NK-92 treated with Interleukin-12 subunit alpha and Interleukin-12 subunit beta, amount 100 ng/mL, for 24 hours (cell line): ENCODE results near the gene KHK.
"Not testable (repeated sequence)": the region's sequence is repeated elsewhere in the genome, so short reads cannot be mapped to it uniquely, and the experiment has no call there.

Experiments used
- DNase-seq: peaks from one replicate; lab custom pipeline; 2025; lab: John Stamatoyannopoulos, UW

KHK gene

GRCh38 chr2:27097341-27097740 lies 10.8 kb downstream of the KHK start:
- DNase-seq = no peak

DNA sequence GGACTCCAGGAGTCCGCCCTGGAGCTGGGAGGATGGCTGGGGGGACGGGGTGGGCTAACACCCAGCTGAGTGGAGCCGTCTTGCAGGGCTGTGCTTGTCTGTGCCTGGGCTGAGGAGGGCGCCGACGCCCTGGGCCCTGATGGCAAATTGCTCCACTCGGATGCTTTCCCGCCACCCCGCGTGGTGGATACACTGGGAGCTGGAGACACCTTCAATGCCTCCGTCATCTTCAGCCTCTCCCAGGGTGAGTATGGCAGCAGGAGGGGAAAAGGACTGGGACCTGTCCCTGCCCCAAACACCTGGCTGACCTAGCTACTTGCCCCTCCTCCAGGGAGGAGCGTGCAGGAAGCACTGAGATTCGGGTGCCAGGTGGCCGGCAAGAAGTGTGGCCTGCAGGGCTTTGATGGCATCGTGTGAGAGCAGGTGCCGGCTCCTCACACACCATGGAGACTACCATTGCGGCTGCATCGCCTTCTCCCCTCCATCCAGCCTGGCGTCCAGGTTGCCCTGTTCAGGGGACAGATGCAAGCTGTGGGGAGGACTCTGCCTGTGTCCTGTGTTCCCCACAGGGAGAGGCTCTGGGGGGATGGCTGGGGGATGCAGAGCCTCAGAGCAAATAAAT lies 12.9 kb downstream of the KHK start:
- no peak for DNase-seq

GRCh38 chr2:27100036-27100435 lies 13.5 kb downstream of the KHK start:
- no peak for DNase-seq

GRCh38 chr2:27102329-27102728 lies 15.8 kb downstream of the KHK start:
- no peak for DNase-seq

GRCh38 chr2:27105981-27106380 lies 19.4 kb downstream of the KHK start:
- no peak for DNase-seq

GRCh38 chr2:27108221-27108620 lies 21.6 kb downstream of the KHK start:
- no peak for DNase-seq

DNA sequence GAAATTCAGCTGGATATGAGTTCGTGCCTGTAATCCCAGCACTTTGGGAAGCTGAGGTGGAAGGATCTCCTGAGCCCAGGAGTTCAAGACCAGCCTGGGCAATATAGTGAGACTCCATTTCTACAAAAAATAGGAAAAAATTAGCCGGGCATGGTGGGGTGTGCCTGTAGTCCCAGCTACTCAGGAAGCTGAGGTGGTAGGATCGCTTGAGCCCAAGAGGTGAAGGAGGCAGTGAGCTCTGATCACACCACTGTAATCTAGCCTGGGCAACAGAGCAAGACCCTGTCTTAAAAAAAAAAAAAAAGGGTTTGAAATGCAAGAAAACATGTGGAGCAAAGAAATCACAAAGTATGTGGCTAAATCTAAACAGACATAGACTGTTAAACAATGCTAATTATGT lies 22.5 kb downstream of the KHK start:
- DNase-seq = no peak

- not testable (repeated sequence) for DNase-seq
These were observed 24.2 kb downstream of the KHK start for GRCh38 chr2:27110603-27111352.

- DNase-seq = not testable (repeated sequence)
These were observed 25.0 kb downstream of the KHK start for GRCh38 chr2:27111392-27112078.

- no peak for DNase-seq
These were observed 28.9 kb downstream of the KHK start for GRCh38 chr2:27115519-27115918.

GRCh38 chr2:27117995-27118524 lies 31.5 kb downstream of the KHK start:
- no peak for DNase-seq

DNA sequence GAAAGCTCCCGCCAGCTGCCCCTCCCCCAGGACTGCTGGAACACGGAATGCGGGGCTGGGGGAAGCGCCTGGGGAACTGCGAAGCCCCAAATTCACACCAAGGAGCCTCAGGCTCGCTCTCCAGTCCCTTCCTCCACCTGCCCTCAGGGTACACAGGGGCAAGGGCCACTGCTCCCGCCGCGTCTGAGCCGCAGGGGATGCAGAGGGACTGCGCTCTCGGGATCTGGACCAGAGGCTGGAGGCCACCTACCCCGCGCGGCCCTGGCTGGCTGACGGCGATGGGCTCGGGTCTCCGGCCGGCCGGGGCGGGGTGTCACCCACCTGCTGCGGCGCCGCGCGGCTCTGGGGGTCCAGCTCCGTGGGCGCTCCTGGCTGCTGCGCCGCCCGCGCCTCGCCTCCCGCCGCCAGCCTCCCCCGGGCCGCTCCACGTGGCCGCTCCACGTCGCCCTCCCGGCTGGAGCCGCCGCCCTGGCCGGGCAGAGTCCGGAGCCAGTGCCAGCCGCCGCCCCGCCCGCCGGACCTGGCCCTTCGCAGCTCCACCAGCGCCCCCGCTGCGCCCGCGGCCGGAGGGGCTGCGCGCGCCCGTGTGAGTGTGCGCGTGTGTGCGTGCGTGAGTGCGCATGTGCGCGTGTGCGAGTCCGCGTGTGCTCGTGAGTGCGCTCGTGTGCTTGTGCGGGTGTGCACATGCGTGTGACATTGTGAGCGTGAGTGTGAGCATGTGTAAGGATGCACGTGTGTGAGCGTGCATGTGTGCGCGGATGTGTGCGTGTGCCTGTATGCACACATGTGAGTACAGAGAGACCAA lies 32.2 kb downstream of the KHK start, which contains the start of gene CGREF1:
Gene CGREF1 (minus strand): TSS at position 604 of the 805 bp plus-strand sequence. CDS start 14,762 bp downstream, outside the sequence.
- DNase-seq = no peak

- DNase-seq = not testable (repeated sequence)
These were observed 32.7 kb downstream of the KHK start for GRCh38 chr2:27119330-27119670.

- no peak for DNase-seq
These were observed 35.3 kb downstream of the KHK start for GRCh38 chr2:27121906-27122305.

DNA sequence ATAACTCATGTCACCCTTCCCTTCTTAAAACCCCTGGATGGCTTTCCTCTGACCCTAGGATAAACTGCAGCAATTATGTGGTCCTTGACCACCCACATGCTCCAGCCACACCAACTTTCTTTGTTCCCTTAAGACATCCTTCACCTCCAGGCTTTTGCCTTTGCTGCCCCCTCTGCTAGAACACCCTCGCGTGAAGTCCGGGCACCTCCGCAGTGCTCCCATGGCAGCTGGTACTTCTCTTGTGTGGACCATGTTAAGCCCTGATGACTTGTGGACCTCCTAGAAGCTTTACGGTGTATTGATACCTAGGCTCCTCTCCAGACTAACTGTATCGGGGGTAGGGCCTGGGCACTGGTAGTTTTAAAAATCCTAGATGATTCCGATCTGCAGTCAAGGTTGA lies 36.2 kb downstream of the KHK start:
- no peak for DNase-seq

DNA sequence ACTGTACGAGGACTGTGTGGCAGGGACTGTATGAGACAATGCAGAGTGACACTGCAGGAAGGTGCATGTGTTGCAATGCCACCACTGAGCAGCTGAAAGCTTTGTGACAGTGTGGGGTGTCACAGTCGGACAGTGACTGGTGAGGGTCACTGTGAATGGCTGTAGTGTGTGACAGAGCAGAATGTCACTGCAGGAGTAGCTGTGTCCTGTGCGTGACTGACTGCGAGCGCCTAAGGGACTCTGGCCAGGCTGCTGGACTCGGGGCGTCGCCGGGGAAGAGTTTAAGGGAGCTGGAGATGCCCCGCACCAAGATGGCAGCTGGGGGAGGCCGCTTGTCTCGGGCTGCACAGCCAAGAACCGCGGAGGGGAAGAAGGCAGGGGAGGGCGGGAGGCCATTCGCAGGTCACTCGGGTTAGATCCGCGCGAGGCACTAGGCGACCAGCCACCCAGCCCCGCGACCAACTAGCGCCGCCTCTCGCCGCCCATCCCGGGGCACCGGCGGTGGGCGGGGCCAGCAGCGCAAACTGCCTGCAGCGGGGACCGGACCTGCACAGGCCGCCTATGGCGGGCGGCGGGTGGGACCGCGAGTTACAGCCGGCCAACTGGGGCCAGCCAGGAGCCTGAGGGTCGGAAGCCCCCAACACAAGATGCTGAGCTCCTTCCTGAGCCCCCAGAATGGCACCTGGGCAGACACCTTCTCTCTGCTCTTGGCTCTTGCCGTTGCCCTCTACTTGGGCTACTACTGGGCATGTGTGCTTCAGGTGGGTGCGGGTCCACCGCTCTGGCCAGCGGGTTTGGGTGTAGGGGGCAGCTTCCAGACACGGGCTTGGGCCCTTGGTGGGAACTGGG lies 37.0 kb downstream of the KHK start, which contains the start of gene ABHD1:
Gene ABHD1 (plus strand): TSS at position 514 of the 849 bp plus-strand sequence. CDS start 134 bp downstream, at position 648.
- DNase-seq = no peak

DNA sequence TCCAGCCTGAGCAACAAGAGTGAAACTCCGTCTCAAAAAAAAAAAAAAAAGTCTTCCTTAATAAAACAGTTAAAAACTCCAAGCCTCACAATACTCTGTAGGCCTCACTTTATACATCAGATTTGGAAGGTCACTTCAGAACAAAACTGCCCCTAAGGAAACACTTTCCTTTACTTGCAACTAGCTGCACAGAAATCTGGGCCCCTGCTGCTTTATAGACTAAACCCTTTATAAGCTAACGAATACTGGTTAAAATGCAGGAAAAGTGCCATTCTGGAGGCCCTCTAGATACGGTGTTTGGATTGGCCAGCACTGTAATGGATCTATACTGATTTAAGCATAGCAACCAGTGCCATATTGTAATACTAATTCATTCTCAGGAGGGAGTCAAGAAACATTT lies 38.5 kb downstream of the KHK start:
- no peak for DNase-seq

GRCh38 chr2:27126252-27126710 lies 39.7 kb downstream of the KHK start:
- no peak for DNase-seq

- no peak for DNase-seq
These were observed 41.5 kb downstream of the KHK start for GRCh38 chr2:27127883-27128667.
